Kidney epithelial cell (primary cell): ENCODE measurements around the gene RAD23B. TPM values are rescaled to one million over a fixed set of nuclear protein-coding genes. Genes with fewer than 3 reads are reported as not detected.

Experiments used
- DNase-seq: peaks from one replicate; pipeline ENCODE4 v3.0.0-alpha.2; 2010; ENCODE audit warnings: low read depth
- H3K27me3 ChIP-seq: 2 replicates; pipeline ENCODE4 v1.6.0; 2011; ENCODE audit warnings: low read length; ENCODE audit not compliant: control insufficient read depth, insufficient read depth
- H3K36me3 ChIP-seq: 2 replicates; pipeline ENCODE4 v1.5.1; 2011; ENCODE audit warnings: low read length; ENCODE audit not compliant: control insufficient read depth, insufficient read depth
- H3K4me3 ChIP-seq: 2 replicates; pipeline ENCODE4 v1.5.1; 2011; ENCODE audit warnings: low read depth, mild to moderate bottlenecking, control low read depth, low read length
- total RNA-seq: library from RNA; depleted of rRNA; stranded (reverse); fragments of >200 nt; gene quantifications from 2 replicates; pipeline ENCODE4 v1.2.3, GENCODE V29; 2015
- TF ChIP-seq, protein P1 (sequence below): IDR thresholded peaks from 2 replicates; pipeline ENCODE4 v1.5.1; 2011; ENCODE audit warnings: mild to moderate bottlenecking, moderate library complexity, low read length, control low read depth, inconsistent platforms; ENCODE audit not compliant: insufficient read depth, poor library complexity, severe bottlenecking

Gene RAD23B
- total RNA-seq, 1 donor from 2014 or later = 76.0 TPM

DNA sequence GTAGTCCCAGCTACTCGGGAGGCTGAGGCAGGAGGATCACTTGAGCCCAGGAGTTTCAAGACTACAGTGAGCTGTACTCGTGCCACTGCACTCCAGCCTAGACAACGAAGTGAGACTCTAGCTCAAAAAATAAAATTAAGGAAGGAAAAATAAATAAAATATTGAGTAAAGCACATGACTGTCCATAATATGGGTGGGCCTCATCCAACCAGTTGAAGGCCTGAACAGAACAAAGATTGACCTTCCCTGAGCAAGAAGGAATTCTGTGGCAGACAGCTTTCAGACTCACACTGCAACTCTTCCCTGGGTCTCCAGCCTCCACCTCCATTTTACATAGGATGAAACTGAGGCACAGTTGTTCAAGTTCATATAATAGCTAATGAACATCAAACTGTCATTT lies 72.3 kb downstream of the RAD23B start:
- no peak for DNase-seq
- TF ChIP-seq, protein P1, sequence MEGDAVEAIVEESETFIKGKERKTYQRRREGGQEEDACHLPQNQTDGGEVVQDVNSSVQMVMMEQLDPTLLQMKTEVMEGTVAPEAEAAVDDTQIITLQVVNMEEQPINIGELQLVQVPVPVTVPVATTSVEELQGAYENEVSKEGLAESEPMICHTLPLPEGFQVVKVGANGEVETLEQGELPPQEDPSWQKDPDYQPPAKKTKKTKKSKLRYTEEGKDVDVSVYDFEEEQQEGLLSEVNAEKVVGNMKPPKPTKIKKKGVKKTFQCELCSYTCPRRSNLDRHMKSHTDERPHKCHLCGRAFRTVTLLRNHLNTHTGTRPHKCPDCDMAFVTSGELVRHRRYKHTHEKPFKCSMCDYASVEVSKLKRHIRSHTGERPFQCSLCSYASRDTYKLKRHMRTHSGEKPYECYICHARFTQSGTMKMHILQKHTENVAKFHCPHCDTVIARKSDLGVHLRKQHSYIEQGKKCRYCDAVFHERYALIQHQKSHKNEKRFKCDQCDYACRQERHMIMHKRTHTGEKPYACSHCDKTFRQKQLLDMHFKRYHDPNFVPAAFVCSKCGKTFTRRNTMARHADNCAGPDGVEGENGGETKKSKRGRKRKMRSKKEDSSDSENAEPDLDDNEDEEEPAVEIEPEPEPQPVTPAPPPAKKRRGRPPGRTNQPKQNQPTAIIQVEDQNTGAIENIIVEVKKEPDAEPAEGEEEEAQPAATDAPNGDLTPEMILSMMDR = no peak
- H3K36me3 ChIP-seq = no peaks in the 10 kb centered on the region
- H3K27me3 ChIP-seq = no peaks in the 10 kb centered on the region
- H3K4me3 ChIP-seq = no peak overlapping the region

DNA sequence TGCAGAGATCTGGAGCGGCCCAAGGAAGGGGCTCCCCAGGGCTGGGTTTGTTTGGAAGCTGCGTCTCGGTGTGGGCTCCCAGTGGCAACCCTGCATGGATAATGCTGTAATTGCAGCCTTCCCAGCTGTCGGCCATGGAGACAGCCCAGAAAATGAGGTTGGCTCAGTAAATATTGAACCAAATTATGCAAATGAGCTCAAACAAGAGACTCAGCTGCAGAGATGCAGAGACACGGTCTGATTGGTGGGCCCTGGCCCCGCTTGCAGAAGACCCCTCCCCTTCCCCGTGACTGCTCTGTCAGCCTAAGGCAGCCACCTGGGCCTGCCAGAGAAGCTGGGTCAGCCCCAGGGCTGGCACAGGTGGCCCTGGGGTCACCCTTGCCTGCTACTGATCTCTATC lies 75.9 kb downstream of the RAD23B start:
- H3K4me3 ChIP-seq = no peak overlapping the region
- H3K36me3 ChIP-seq = no peaks in the 10 kb centered on the region
- no peaks in the 10 kb centered on the region for H3K27me3 ChIP-seq
- TF ChIP-seq, protein P1 = no peak
- no peak for DNase-seq

- Histone ChIP-seq H3K36me3 (no peaks in the 10 kb centered on the region), H3K27me3 (no peaks in the 10 kb centered on the region), H3K4me3 (no peak overlapping the region)
- no peak for DNase-seq
- TF ChIP-seq, protein P1 = no peak
These were observed 77.0 kb downstream of the RAD23B start for GRCh38 chr9:107360098-107360497.

- H3K27me3 ChIP-seq = no peaks in the 10 kb centered on the region
- no peaks in the 10 kb centered on the region for H3K36me3 ChIP-seq
- no peak overlapping the region for H3K4me3 ChIP-seq
- TF ChIP-seq, protein P1 = no peak
- no peak for DNase-seq
These were observed 78.7 kb downstream of the RAD23B start for GRCh38 chr9:107361816-107362215.

DNA sequence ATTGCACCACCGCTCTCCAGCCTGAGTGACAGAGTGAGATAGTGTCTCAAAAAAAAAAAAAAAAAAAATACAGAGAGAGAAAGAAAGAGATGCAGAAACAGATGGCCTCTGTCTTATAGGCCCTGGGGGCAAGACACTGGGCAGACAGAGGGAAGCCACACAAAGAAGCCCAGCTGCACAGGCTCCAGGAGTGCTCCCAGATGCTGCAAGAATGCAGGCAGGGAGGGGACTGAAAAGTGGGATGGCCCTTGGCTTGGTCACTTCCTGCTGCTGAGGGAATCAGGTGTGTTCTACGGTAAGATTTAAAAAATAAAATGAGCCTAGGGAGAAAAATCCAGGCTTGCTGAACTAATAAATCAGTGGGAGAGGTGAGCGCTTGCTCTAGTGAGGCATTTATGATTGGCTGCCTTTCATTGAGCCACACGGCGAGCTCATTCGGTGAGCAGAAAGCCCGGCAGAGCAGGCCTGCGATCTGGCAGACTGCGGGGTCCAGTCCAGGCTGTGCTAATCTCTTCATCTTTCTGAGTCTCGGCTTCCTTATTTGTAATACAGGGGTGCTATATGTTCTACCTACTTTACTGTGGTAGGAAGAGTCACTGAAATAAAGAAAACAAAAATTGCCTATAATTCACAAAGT lies 80.6 kb downstream of the RAD23B start:
- Histone ChIP-seq H3K4me3 (no peak overlapping the region), H3K27me3 (no peaks in the 10 kb centered on the region), H3K36me3 (no peaks in the 10 kb centered on the region)
- TF ChIP-seq, protein P1 = no peak
- DNase-seq = no peak
